Measurements from ENCODE around the gene EIF2S1. TPM values are rescaled to one million over a fixed set of nuclear protein-coding genes. Genes with fewer than 3 reads are reported as not detected.
"Not testable (repeated sequence)": the region's sequence is repeated elsewhere in the genome, so short reads cannot be mapped to it uniquely, and the experiment has no call there.

The EIF2S1 gene
- total and polyA plus RNA-seq, 12 donors, result 15.7 to 260 (median 74.0) TPM

- DNase-seq, result no peak
- H3K36me3 ChIP-seq (replicated peaks in 1 of 2), result peaks cover 0 to 80% of the 10 kb centered on the region in 2 donors
- no peak overlapping the region for H3K27ac ChIP-seq
- H3K4me3 ChIP-seq, result no peak overlapping the region
- no peaks in the 10 kb centered on the region for H3K4me1 ChIP-seq (replicated peaks in 1 of 2)
- TF ChIP-seq CTCF (IDR thresholded peaks at IDR 0.05) (peak in 2 of 6 experiments; percentile 10 to 24), POLR2A (IDR thresholded peaks at IDR 0.05) (no peak)
- 94 to 98% (median 96%) methylated on average over 2 of the region's 2 CpGs for WGBS, 4 donors
- no peaks in the 10 kb centered on the region for H3K27me3 ChIP-seq
- H3K9me3 ChIP-seq (replicated peaks in 1 of 3), result no peaks in the 10 kb centered on the region
- intact Hi-C loops (cut with DNase I), result no loop called here
Observed at GRCh38 chr14:67335781-67336180, 24.3 kb upstream of the EIF2S1 start.

GRCh38 chr14:67341231-67341630 lies 18.9 kb upstream of the EIF2S1 start:
- H3K27ac ChIP-seq; intact Hi-C loops (cut with DNase I); H3K4me3 ChIP-seq; DNase-seq; H3K4me1 ChIP-seq (replicated peaks in 1 of 2); H3K27me3 ChIP-seq; H3K9me3 ChIP-seq (replicated peaks in 1 of 3): not testable (repeated sequence)
- WGBS, 4 donors, result 85 to 98% (median 97%) methylated on average over 4 to 31 of the region's 31 CpGs
- H3K36me3 ChIP-seq (replicated peaks in 1 of 2), result peaks cover 0 to 88% of the 10 kb centered on the region in 2 donors

DNA sequence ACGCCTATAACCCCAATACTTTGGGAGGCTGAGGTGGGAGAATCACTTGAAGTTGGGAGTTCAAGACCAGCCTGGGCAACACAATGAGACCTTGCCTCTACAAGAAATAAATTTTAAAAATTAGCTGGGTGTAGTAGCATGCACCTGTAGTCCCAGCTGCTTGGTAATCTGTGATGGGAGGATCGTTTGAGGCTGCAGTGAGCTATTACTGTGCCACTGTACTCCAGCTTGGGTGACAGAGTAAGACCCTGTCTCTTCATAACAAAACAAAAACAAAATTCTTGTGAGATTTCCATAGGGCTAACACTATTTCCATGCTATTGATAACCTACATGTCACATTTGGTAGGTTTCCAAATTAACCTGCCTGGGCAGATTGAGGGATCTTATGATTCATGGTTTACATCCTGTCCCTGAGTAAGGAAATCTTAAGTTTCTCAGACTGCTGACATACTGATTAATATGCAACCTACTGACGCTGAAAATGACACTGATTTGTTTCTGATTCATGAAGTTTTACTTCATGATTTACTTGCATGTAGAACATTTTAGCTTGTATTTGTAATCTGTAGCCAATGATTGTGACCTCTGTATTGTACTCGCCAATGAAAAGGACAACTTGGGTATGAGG lies 16.4 kb upstream of the EIF2S1 start:
- Histone ChIP-seq H3K27ac (no peak overlapping the region), H3K4me1 (replicated peaks in 1 of 2) (no peaks in the 10 kb centered on the region), H3K36me3 (replicated peaks in 1 of 2) (peaks cover 0 to 88% of the 10 kb centered on the region in 2 donors), H3K4me3 (no peak overlapping the region), H3K9me3 (replicated peaks in 1 of 3) (no peaks in the 10 kb centered on the region), H3K27me3 (no peaks in the 10 kb centered on the region)
- DNase-seq, result no peak
- TF ChIP-seq CTCF (IDR thresholded peaks at IDR 0.05), result no peak
- TF ChIP-seq POLR2A (IDR thresholded peaks at IDR 0.05), result no peak
- intact Hi-C loops (cut with DNase I), result no loop called here
- WGBS, 4 donors, result 73 to 89% (median 84%) methylated on average over 4 of the region's 4 CpGs

- no peak for DNase-seq
- no peak overlapping the region for H3K4me3 ChIP-seq
- no peaks in the 10 kb centered on the region for H3K27me3 ChIP-seq
- no peaks in the 10 kb centered on the region for H3K9me3 ChIP-seq (replicated peaks in 1 of 3)
- H3K36me3 ChIP-seq (replicated peaks in 1 of 2), result peaks cover 0 to 90% of the 10 kb centered on the region in 2 donors
- no peaks in the 10 kb centered on the region for H3K4me1 ChIP-seq (replicated peaks in 1 of 2)
- no peak for TF ChIP-seq POLR2A (IDR thresholded peaks at IDR 0.05)
- TF ChIP-seq CTCF (IDR thresholded peaks at IDR 0.05), result no peak
- intact Hi-C loops (cut with DNase I), result no loop called here
- no peak overlapping the region for H3K27ac ChIP-seq
Observed at GRCh38 chr14:67345583-67345982, 14.5 kb upstream of the EIF2S1 start.

- intact Hi-C loops (cut with DNase I), result no loop called here
- H3K4me1 ChIP-seq (replicated peaks in 1 of 2), result peaks cover 12 to 16% of the 10 kb centered on the region in 2 donors
- H3K27me3 ChIP-seq, result no peaks in the 10 kb centered on the region
- H3K36me3 ChIP-seq (replicated peaks in 1 of 2), result peaks cover 0 to 56% of the 10 kb centered on the region in 2 donors
- H3K27ac ChIP-seq, result no peak overlapping the region
- no peak overlapping the region for H3K4me3 ChIP-seq
- WGBS, 4 donors, result 84 to 91% (median 89%) methylated on average over 5 of the region's 5 CpGs
- DNase-seq, result no peak
- TF ChIP-seq POLR2A (IDR thresholded peaks at IDR 0.05) (no peak), CTCF (IDR thresholded peaks at IDR 0.05) (no peak)
- H3K9me3 ChIP-seq (replicated peaks in 1 of 3), result no peaks in the 10 kb centered on the region
Observed at GRCh38 chr14:67352055-67352454, 8.1 kb upstream of the EIF2S1 start.
